Sigmoid colon (tissue), 7 donors: Measurements from ENCODE around the gene TEX52. TPM values are rescaled to one million over a fixed set of nuclear protein-coding genes. Genes with fewer than 3 reads are reported as not detected.

Source experiments
- DNase-seq: peaks from one replicate; pipeline ENCODE4 v3.0.0-alpha.2; 2019
- H3K27ac ChIP-seq, 4 donors: fragments of 200-600 bp; sonication (generic); one replicate each; pipeline ENCODE4 v1.5.1; 2016 to 2019; ENCODE audit warnings: mild to moderate bottlenecking in 1 of 4
- H3K27me3 ChIP-seq, 3 donors: fragments of 200-600 bp; sonication (generic); one replicate each; pipeline ENCODE4 v1.5.1; 2019; ENCODE audit warnings: mild to moderate bottlenecking in 1 of 3
- H3K36me3 ChIP-seq, 4 donors: fragments of 200-600 bp; sonication (generic); one replicate each; pipeline ENCODE4 v1.5.1; 2016 to 2019
- H3K4me1 ChIP-seq, 4 donors: fragments of 200-600 bp; sonication (generic); one replicate each; pipeline ENCODE4 v1.5.1; 2017 to 2019
- H3K4me3 ChIP-seq, 4 donors: fragments of 200-600 bp; sonication (generic); one replicate each; pipeline ENCODE4 v1.5.1; 2017 to 2019; ENCODE audit warnings: mild to moderate bottlenecking in 2 of 4, moderate library complexity in 1 of 4
- H3K9me3 ChIP-seq, 4 donors: fragments of 200-600 bp in 3 of 4; sonication (generic) in 3 of 4; one replicate each; pipeline versions ENCODE4 v1.5.1 to v1.6.1; 2013 to 2019
- CTCF ChIP-seq, 4 experiments: fragments of 450-650 bp in 3 of 4; fragments of 200-600 bp in 1 of 4; IDR thresholded peaks; one replicate each; pipeline ENCODE4 v1.5.1; 2016 to 2019; ENCODE audit warnings: antibody characterized with exemption in 4 of 4, mild to moderate bottlenecking in 3 of 4, moderate library complexity in 2 of 4
- EP300 ChIP-seq, 4 donors: sonication (generic); formaldehyde crosslinking; IDR thresholded peaks; one replicate each; pipeline ENCODE4 v1.6.1; 2017; ENCODE audit warnings: antibody characterized with exemption in 4 of 4
- POLR2A ChIP-seq, 2 donors: fragments of 450-650 bp; IDR thresholded peaks; one replicate each; pipeline ENCODE4 v1.6.1; 2016; ENCODE audit warnings: antibody characterized with exemption in 2 of 2, mild to moderate bottlenecking in 2 of 2, moderate library complexity in 2 of 2
- POLR2AphosphoS5 ChIP-seq, 4 donors: sonication (generic); formaldehyde crosslinking; IDR thresholded peaks; one replicate each; pipeline ENCODE4 v1.6.1; 2017; ENCODE audit warnings: antibody characterized with exemption in 4 of 4
- WGBS, 2 donors: extraction: QIAGEN DNeasy Blood & Tissue Kit; methylation state at CpG; one replicate each; pipeline ENCODE4 v1.1.7; 2013; 5-methylcytosine and 5-hydroxymethylcytosine counted together
- intact Hi-C: fragments of 100-400 bp; cut with DNase I; formaldehyde crosslinking; loops from one replicate; pipeline ENCODE4 v1.15.1; 2023
- polyA plus RNA-seq, 3 donors: library from polyadenylated mRNA; stranded (reverse); fragments of 200-250 nt; gene quantifications; one replicate each; pipeline ENCODE4 v1.2.3, GENCODE V29; 2013
- total RNA-seq, 4 donors: library from RNA; depleted of rRNA; stranded (reverse); fragments of >200 nt; gene quantifications; one replicate each; pipeline ENCODE4 v1.1.0, GENCODE V29; 2016
- donor health status: healthy with polysubstance abuse.
- donor health status: Bipolar disorder and iron deficiency.
- donor health status: healthy.

TEX52 gene
- total and polyA plus RNA-seq, 7 donors = not detected

- peak overlapping the region; percentile 70 to 85 (median 75) for H3K4me3 ChIP-seq
- 10 to 17% methylated on average over 10 of the region's 10 CpGs for WGBS, 2 donors
- H3K27ac ChIP-seq = peak overlapping the region; percentile 92 to 96 (median 94)
- peak; percentile 23 to 74 (median 53) for TF ChIP-seq CTCF (IDR thresholded peaks at IDR 0.05)
- no peak for TF ChIP-seq EP300 (IDR thresholded peaks at IDR 0.05)
- TF ChIP-seq POLR2A (IDR thresholded peaks at IDR 0.05) = no peak
- peaks cover 0 to 23% (median 18%) of the 10 kb centered on the region in 4 donors for H3K4me1 ChIP-seq
- DNase-seq = no peak
- no peaks in the 10 kb centered on the region for H3K9me3 ChIP-seq
- intact Hi-C loops = loop anchor here (5.0 kb wide), 1 partner anchor 79 kb away; the partner anchor contains the start of gene TULP3
- H3K27me3 ChIP-seq = no peaks in the 10 kb centered on the region
- H3K36me3 ChIP-seq = peaks cover 6 to 31% (median 16%) of the 10 kb centered on the region in 4 donors
Observed at GRCh38 chr12:2813214-2814185, 43.3 kb downstream of the TEX52 start.

GRCh38 chr12:2812290-2813213 is 44.3 kb downstream of the TEX52 start, which contains the start of gene ITFG2:
Gene ITFG2, plus strand, starts transcription at chr12:2812668. Its CDS starts 93 bp downstream, at chr12:2812761.
- H3K9me3 ChIP-seq = no peaks in the 10 kb centered on the region
- H3K4me1 ChIP-seq = peaks cover 0 to 23% (median 18%) of the 10 kb centered on the region in 4 donors
- peak within 1 kb of the TSS; percentile 92 to 96 (median 94) for H3K27ac ChIP-seq
- no peaks in the 10 kb centered on the region for H3K27me3 ChIP-seq
- TF ChIP-seq EP300 (IDR thresholded peaks at IDR 0.05) = peak in 1 of 4 donors; percentile 9
- TF ChIP-seq CTCF (IDR thresholded peaks at IDR 0.05) = no peak
- TF ChIP-seq POLR2A (IDR thresholded peaks at IDR 0.05) = peak; percentile 43 to 92
- peak; percentile 86 to 95 (median 92) for TF ChIP-seq POLR2AphosphoS5 (IDR thresholded peaks at IDR 0.05)
- DNase-seq = peak; percentile 99
- WGBS, 2 donors = 0 to 1% methylated on average over 48 of the region's 48 CpGs
- peaks cover 0 to 22% (median 7%) of the 10 kb centered on the region in 4 donors for H3K36me3 ChIP-seq
- peak within 1 kb of the TSS; percentile 70 to 85 (median 75) for H3K4me3 ChIP-seq
- intact Hi-C loops = loop anchor here (5.0 kb wide), 1 partner anchor 80 kb away; the partner anchor contains the start of gene TULP3

GRCh38 chr12:2811801-2812200 is 45.0 kb downstream of the TEX52 start:
- H3K27me3 ChIP-seq = no peaks in the 10 kb centered on the region
- TF ChIP-seq POLR2AphosphoS5 (IDR thresholded peaks at IDR 0.05) (no peak), CTCF (IDR thresholded peaks at IDR 0.05) (no peak), EP300 (IDR thresholded peaks at IDR 0.05) (no peak), POLR2A (IDR thresholded peaks at IDR 0.05) (no peak)
- no peak for DNase-seq
- H3K4me3 ChIP-seq = peak overlapping the region; percentile 70 to 85 (median 75)
- WGBS, 2 donors = 34 to 75% methylated on average over 5 of the region's 5 CpGs
- H3K9me3 ChIP-seq = no peaks in the 10 kb centered on the region
- intact Hi-C loops = loop anchor here (5.0 kb wide), 1 partner anchor 80 kb away; the partner anchor contains the start of gene TULP3
- peaks cover 0 to 14% (median 3%) of the 10 kb centered on the region in 4 donors for H3K36me3 ChIP-seq
- peak overlapping the region; percentile 92 to 96 (median 94) for H3K27ac ChIP-seq
- H3K4me1 ChIP-seq = peaks cover 0 to 23% (median 18%) of the 10 kb centered on the region in 4 donors

GRCh38 chr12:2806700-2807099 is 50.1 kb downstream of the TEX52 start:
- no peaks in the 10 kb centered on the region for H3K27me3 ChIP-seq
- H3K9me3 ChIP-seq = no peaks in the 10 kb centered on the region
- no peak for DNase-seq
- H3K4me3 ChIP-seq = no peak overlapping the region
- intact Hi-C loops = no loop called here
- H3K36me3 ChIP-seq = peaks cover 5 to 31% (median 13%) of the 10 kb centered on the region in 4 donors
- TF ChIP-seq POLR2AphosphoS5 (IDR thresholded peaks at IDR 0.05) = no peak
- TF ChIP-seq POLR2A (IDR thresholded peaks at IDR 0.05) = no peak
- no peak for TF ChIP-seq CTCF (IDR thresholded peaks at IDR 0.05)
- TF ChIP-seq EP300 (IDR thresholded peaks at IDR 0.05) = no peak
- peaks cover 0 to 30% (median 20%) of the 10 kb centered on the region in 4 donors for H3K4me1 ChIP-seq
- no peak overlapping the region for H3K27ac ChIP-seq
- WGBS, 2 donors = 88 to 90% methylated on average over 6 of the region's 6 CpGs
